Omental fat pad (tissue), 4 donors: ENCODE data around the gene C7orf57. TPM values are rescaled to one million over a fixed set of nuclear protein-coding genes. Genes with fewer than 3 reads are reported as not detected.
"Not testable (repeated sequence)": the region's sequence is repeated elsewhere in the genome, so short reads cannot be mapped to it uniquely, and the experiment has no call there.

ENCODE experiments used
- ATAC-seq: fragments of 150-250 bp; one replicate; pipeline ENCODE4 v1.9.1; 2016; ENCODE audit warnings: mild to moderate bottlenecking, moderate library complexity; ENCODE audit not compliant: low FRiP score
- DNase-seq: peaks from one replicate; pipeline ENCODE4 v3.0.0-alpha.2; 2019; ENCODE audit warnings: low spot score
- CTCF ChIP-seq, 3 donors: fragments of 450-650 bp; IDR thresholded peaks; one replicate each; pipeline ENCODE4 v1.5.1; 2016 to 2017; ENCODE audit warnings: antibody characterized with exemption in 3 of 3, mild to moderate bottlenecking in 3 of 3, moderate library complexity in 2 of 3
- total RNA-seq, 4 donors: library from RNA; depleted of rRNA; stranded (reverse); fragments of >200 nt; gene quantifications; one replicate each; pipeline ENCODE4 v1.1.0, GENCODE V29; 2016

C7orf57 gene
- total RNA-seq, 4 donors from 2014 or later, result 0.24 TPM; not detected in 3

GRCh38 chr7:48059706-48060105, 24.4 kb downstream of the C7orf57 start:
- ATAC-seq (no peak), DNase-seq (no peak)
- no peak for TF ChIP-seq CTCF (IDR thresholded peaks at IDR 0.05)

GRCh38 chr7:48063985-48064384, 28.6 kb downstream of the C7orf57 start:
- ATAC-seq (no peak), DNase-seq (no peak)
- no peak for TF ChIP-seq CTCF (IDR thresholded peaks at IDR 0.05)

- DNase-seq (no peak), ATAC-seq (no peak)
- no peak for TF ChIP-seq CTCF (IDR thresholded peaks at IDR 0.05)
Measured at GRCh38 chr7:48067475-48067874, 32.1 kb downstream of the C7orf57 start.

GRCh38 chr7:48074204-48074654, 38.9 kb downstream of the C7orf57 start:
- ATAC-seq (no peak), DNase-seq (no peak)
- no peak for TF ChIP-seq CTCF (IDR thresholded peaks at IDR 0.05)

GRCh38 chr7:48077423-48077822, 42.1 kb downstream of the C7orf57 start:
- no peak for ATAC-seq
- DNase-seq, result no peak
- TF ChIP-seq CTCF (IDR thresholded peaks at IDR 0.05), result no peak

GRCh38 chr7:48078470-48078869, 43.1 kb downstream of the C7orf57 start:
- TF ChIP-seq CTCF (IDR thresholded peaks at IDR 0.05), result no peak
- ATAC-seq, result no peak
- DNase-seq, result no peak

GRCh38 chr7:48082378-48082777, 47.0 kb downstream of the C7orf57 start:
- not testable (repeated sequence) for DNase-seq

More at GRCh38 chr7:48082378-48082777, 47.0 kb downstream of the C7orf57 start:
- ATAC-seq, result not testable (repeated sequence)
